HG03558 (cell line): ENCODE data around the gene ERC2.

ENCODE experiments used
- ATAC-seq: cut with Tn5 transposase; IDR thresholded peaks from one replicate; pipeline ENCODE4 v1.9.1; 2021; ENCODE audit warnings: moderate number of reproducible peaks; ENCODE audit not compliant: unreplicated experiment; ENCODE audit errors: extremely low read depth

Gene ERC2

GRCh38 chr3:55601366-55602080, 866.7 kb downstream of the ERC2 start:
- no peak for ATAC-seq

DNA sequence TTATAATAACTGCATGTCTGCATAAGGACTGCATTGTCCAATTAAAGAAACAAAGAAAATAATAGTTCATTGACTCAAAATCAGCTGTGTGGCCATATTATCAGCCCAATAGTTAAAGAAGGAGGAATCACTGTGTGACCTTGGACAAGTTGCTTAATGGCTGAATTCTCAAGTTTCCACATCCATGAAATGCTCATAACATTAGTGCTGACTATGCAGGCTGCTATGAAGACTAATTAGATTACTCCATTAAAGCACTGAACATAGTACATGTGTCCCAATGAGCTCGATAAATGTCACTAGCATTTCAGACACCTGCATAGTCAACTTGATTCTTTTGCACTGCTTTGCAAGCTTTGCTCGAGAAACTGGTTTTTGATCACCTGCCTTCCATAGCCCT, 870.0 kb downstream of the ERC2 start:
- ATAC-seq, result no peak

DNA sequence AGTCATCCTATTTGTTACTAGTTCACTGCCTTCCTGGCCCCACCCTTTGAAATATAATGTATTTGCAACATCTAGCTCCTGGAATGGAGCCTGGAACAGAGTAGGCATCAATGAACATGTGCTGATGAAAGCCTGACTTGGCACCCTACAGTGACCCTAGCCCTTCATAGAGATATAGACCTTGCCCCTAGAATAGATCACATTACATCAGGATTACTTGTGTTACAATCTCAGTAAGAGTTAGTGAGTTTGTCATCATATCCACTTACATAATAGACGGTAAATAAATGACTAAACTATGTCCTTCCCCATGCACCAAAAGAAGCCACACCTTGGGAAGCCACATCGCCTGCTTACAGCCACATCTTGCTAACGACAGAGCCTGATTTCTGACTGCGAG, 870.6 kb downstream of the ERC2 start:
- no peak for ATAC-seq

- no peak for ATAC-seq
Observed at GRCh38 chr3:55596212-55596611, 872.1 kb downstream of the ERC2 start.

- ATAC-seq, result no peak
Observed at GRCh38 chr3:55595420-55595819, 872.8 kb downstream of the ERC2 start.

GRCh38 chr3:55592572-55592971, 875.7 kb downstream of the ERC2 start:
- no peak for ATAC-seq

DNA sequence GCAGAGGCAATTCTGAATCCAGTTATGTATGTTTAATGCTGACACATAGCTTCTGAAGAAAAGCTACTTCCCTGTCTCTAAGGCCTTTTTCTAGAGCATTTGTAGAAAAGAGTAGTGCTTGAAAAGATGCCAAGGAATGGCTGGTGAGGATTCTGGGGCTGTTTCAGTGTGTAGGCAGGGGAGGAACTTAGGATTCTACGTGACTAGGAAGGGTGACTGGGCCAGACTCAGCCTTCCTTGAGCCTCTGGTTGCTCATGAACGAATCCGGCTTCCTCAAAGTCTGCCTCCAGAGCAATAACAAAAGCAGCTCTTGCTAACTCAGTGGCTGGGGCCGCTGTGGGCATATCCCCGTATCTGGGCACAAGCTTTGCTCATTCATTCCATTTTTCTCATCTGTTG, 876.4 kb downstream of the ERC2 start:
- no peak for ATAC-seq

- ATAC-seq, result no peak
Observed at GRCh38 chr3:55588146-55588765, 880.0 kb downstream of the ERC2 start.

DNA sequence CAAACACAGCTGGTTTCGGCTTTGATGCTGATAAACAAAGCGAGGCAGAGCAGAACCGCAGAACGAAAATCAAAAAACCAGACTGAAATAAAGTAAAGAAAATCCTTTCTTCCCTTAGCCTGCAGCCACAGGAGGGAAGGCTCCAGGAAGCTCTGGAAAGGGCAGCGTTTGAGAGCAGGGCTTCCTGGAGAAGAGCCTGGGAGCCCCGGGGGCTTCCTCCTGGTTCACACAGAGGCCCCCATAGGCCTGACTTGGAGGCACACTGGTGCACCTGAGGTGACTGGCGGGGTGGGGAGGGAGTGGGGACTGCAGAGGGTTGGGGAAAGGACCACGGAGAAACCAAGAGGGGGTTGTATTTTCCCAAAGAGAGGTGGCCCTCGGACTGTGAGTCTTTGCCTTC, 882.4 kb downstream of the ERC2 start:
- ATAC-seq, result no peak

GRCh38 chr3:55584716-55585368, 883.4 kb downstream of the ERC2 start:
- no peak for ATAC-seq

DNA sequence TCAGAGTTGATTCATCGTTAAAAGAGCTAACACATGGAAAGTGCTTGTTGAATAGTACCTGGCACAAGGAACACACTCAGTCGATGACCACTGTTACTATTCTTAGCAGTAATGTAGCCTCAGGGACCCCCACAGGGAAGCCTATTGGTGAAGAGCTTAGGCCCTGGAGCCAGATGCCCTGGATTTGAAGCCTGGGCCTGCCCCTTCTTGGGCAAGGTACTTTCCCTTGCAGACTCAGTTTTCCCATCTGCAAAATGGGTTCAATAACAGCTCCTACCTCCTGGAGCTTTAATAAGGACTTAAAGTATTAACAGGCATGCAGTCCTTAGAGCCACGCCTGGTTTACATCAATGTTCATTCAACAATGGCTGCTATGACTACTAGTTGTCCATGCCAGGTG, 884.2 kb downstream of the ERC2 start:
- no peak for ATAC-seq

DNA sequence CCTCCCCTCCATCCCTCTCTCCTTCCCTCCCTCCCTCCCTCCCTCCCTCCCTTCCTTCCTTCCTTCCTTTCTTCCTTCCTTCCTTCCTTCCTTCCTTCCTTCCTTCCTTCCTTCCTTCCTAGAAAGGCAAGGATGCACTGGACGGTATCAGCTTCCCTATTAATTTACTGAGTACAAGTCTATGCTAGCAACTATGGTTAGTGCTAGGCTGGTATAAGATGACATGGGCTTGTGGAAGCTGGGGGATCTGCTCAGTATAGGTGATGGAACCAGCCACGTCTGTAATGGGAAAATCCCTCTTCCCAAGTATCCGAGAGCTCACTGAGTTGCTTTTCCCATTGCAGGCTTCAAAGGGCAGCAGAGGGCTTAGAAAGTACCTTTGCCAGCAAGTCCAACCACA, 884.8 kb downstream of the ERC2 start:
- ATAC-seq, result no peak

DNA sequence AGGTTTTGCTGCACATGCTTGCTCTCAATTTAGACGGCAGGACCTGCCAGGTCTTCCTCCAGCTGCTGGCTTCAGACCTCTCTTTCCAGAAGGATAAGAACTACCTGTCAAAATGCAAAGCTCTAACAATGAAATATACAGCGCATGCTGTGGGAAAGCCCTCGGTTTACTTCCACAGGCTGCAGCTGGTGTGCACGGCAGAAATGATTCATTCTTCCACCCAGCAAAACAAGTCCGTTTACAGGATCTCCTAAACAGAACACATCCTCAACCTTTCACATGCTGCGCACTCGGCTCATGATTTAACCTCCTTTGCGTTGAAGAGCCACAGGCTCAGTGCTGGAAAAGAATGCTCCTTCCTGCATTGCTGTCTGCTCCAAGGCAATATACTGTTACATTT, 888.8 kb downstream of the ERC2 start:
- ATAC-seq, result no peak

DNA sequence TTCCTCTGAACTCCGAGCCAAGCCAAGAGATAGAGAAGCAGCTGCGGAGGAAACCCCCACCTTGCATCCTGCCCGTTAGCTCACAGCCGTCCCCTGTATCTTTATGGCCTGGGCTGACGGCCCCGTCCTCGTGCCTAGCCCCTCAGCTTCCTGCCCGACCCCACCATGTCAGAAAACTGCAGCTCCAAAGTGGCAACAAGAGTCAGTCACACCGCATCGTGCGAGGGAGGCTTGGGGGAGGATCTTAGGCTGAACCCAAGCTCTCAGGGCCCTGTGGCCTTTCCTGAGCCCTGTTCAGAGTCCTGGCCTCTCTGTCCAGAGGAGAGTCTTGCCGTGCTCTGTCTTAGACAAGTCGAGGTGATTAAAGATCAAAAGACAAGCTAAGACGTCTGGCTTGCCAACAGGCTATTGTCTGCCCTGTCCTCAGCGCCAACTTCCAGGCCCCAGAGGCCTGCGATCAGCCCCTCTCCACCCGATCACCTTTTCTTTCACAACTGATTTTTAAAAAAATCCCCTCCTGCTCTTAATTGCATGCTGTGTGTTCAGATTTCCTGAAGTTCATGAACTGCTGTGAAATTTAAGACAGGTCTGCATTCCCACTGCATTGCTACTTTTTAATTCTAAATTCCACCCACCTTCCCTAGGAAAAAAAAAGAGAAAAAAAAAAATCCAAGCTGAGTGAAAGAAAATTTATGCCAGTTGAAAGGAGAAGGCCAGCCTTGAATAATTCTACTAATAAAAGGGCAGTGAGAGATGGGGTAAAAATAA, 891.5 kb downstream of the ERC2 start:
- no peak for ATAC-seq

DNA sequence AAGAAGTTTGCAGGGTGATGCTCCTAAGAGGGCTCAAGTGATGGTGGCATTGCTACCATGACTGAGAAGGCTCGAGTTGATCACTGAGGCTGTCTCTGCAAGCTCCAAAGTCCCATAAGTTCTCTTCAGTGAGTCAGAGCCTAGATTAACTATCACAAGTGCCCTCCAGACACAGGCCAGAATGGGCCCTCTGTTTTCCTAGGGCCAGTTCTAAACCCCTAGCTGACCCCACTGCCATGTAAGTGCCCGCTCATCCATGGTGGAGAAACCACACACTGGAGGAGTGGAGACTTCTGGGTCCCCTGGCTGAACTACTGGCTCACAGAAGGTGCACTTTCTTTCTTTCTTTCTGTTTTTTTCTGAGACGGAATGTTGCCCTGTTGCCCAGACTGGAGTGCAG, 893.6 kb downstream of the ERC2 start:
- ATAC-seq, result no peak

- ATAC-seq, result no peak
Observed at GRCh38 chr3:55572816-55573215, 895.5 kb downstream of the ERC2 start.

GRCh38 chr3:55571913-55572312, 896.4 kb downstream of the ERC2 start:
- ATAC-seq, result no peak

GRCh38 chr3:55571216-55571813, 897.0 kb downstream of the ERC2 start:
- no peak for ATAC-seq

GRCh38 chr3:55570271-55570711, 898.0 kb downstream of the ERC2 start:
- no peak for ATAC-seq

DNA sequence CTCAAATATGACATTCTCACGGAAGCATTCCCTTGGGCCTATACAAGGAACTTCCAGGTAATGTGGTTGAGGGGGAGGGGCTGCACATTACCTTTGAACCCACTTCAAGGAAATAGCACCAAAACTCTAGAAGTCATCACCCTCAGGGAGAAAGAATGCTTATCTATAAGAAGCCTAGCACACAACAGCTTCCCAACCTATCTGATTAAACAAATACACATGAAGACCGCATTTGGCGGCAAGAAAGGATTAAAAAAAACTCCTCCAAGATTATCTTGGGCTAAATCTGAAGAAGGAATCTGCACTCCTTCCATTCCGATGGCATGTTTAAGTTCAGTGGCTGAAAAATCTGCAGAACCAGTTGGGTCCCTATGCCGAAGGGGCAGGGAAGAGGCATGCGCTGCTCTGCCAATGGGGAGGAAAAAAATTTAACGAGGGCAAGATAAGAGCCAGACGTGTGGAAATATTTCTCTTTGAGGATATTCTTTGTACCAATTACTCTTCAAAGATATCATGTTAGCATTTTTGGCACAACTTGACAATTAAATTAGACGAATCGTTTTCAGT, 899.2 kb downstream of the ERC2 start:
- no peak for ATAC-seq
